Stimulated activated CD4-positive, alpha-beta T cell treated with anti-CD3 and anti-CD28 coated beads, Interleukin-2, amount 100 ng/mL, for 24 hours (primary cell): ENCODE measurements around the gene TGFBR3.

Experiments
- DNase-seq, 2 donors: peaks; one replicate each; pipeline ENCODE4 v3.0.0-alpha.2; 2020

TGFBR3 gene

GRCh38 chr1:91774520-91775203 is 111.3 kb downstream of the TGFBR3 start:
- no peak for DNase-seq

GRCh38 chr1:91771717-91772116 is 114.2 kb downstream of the TGFBR3 start:
- no peak for DNase-seq

- DNase-seq: no peak
These were observed 115.2 kb downstream of the TGFBR3 start for GRCh38 chr1:91770667-91771268.

- no peak for DNase-seq
These were observed 116.2 kb downstream of the TGFBR3 start for GRCh38 chr1:91769742-91770141.

GRCh38 chr1:91768786-91769725 is 116.9 kb downstream of the TGFBR3 start:
- no peak for DNase-seq

GRCh38 chr1:91768120-91768519 is 117.8 kb downstream of the TGFBR3 start:
- DNase-seq: no peak

- DNase-seq: no peak
These were observed 119.1 kb downstream of the TGFBR3 start for GRCh38 chr1:91766883-91767282.

- DNase-seq: no peak
These were observed 120.0 kb downstream of the TGFBR3 start for GRCh38 chr1:91765880-91766443.

GRCh38 chr1:91765293-91765692 is 120.7 kb downstream of the TGFBR3 start:
- no peak for DNase-seq

- DNase-seq: no peak
These were observed 121.4 kb downstream of the TGFBR3 start for GRCh38 chr1:91764471-91765115.

- no peak for DNase-seq
These were observed 122.7 kb downstream of the TGFBR3 start for GRCh38 chr1:91763252-91763651.

GRCh38 chr1:91761295-91761721 is 124.6 kb downstream of the TGFBR3 start:
- no peak for DNase-seq

- DNase-seq: no peak
These were observed 125.4 kb downstream of the TGFBR3 start for GRCh38 chr1:91760512-91760911.

- DNase-seq: no peak
These were observed 126.9 kb downstream of the TGFBR3 start for GRCh38 chr1:91759076-91759475.

- no peak for DNase-seq
These were observed 128.0 kb downstream of the TGFBR3 start for GRCh38 chr1:91757763-91758460.

- DNase-seq: no peak
These were observed 130.2 kb downstream of the TGFBR3 start for GRCh38 chr1:91755702-91756287.

- no peak for DNase-seq
These were observed 131.0 kb downstream of the TGFBR3 start for GRCh38 chr1:91754816-91755580.

- DNase-seq: peak; percentile 54 to 64
These were observed 131.6 kb downstream of the TGFBR3 start for GRCh38 chr1:91754348-91754747.

GRCh38 chr1:91753878-91754277 is 132.1 kb downstream of the TGFBR3 start:
- no peak for DNase-seq

- no peak for DNase-seq
These were observed 133.6 kb downstream of the TGFBR3 start for GRCh38 chr1:91752324-91752723.

- no peak for DNase-seq
These were observed 134.7 kb downstream of the TGFBR3 start for GRCh38 chr1:91751275-91751674.
